ENCODE measurements around the gene GLIS1.

DNA sequence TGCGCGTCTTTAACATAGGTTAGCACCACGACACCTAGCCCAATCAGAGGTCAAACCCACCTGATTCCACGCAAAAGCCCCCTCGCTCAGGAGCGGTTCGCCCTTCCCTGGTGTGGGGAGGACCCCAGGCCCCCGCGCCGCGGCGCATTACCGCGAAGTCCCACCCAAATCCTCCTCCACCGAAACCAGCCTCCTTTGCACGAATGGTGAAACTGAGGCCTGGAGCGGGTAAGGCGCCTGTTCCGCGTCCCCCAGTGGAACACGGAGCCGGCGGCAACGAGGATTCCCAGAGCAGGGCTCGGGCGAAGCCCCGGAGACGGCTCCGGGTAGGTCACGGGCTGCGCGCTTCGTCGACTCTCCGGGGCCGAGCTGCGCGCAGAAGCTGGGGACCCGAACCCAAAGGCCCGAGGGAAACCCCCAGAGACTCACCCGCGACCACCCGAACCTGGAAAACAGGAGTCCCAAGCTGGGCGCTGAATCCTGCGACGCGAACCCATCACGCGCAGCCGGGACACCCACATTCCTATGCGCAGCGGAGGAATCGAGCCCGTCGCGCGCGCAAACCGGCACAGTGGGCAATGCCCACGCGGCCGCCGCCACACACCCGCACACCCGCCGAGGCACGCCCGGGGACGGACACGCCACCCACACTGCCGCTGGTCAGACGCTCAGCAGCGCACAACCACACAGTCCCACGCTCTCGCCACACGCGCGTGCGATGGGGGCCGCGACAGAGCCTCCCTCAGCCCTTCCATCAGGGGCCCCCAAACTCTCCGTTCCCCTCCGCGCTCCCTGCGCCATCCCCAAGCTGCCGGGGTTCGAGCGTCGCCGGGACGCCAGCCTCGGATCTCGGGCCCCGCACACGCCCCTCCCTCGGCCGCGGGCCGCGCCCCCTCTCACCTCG is 507 bp downstream of the GLIS1 start:
- no peak for TF ChIP-seq EZH2 (IDR thresholded peaks at IDR 0.05; ENCODE audit: insufficient read depth, poor library complexity, severe bottlenecking)
- TF ChIP-seq EZH2phosphoT487 (IDR thresholded peaks at IDR 0.05; ENCODE audit: insufficient read depth, low read depth) = no peak

Measured in GM23248 (cell line).